ENCODE measurements around the gene CAMK2B. TPM values are rescaled to one million over a fixed set of nuclear protein-coding genes. Genes with fewer than 3 reads are reported as not detected.

Gene CAMK2B
- total RNA-seq, 2 donors from 2014 or later, result 0.42 to 0.80 TPM

GRCh38 chr7:44188480-44189225 is 136.7 kb downstream of the CAMK2B start:
- Histone ChIP-seq H3K9ac (ENCODE audit: low read depth in 2 of 2, low read length in 2 of 2) (no peak overlapping the region), H3K9me3 (no peaks in the 10 kb centered on the region), H3K27ac (no peak overlapping the region), H3K27me3 (no peaks in the 10 kb centered on the region), H3K4me1 (no peaks in the 10 kb centered on the region), H3K36me3 (no peaks in the 10 kb centered on the region), H3K4me3 (no peak overlapping the region)
- intact Hi-C loops (cut with DNase I), result no loop called here
- TF ChIP-seq CTCF (IDR thresholded peaks at IDR 0.05), result no peak
- no peak for DNase-seq

- no peak for TF ChIP-seq CTCF (IDR thresholded peaks at IDR 0.05)
- no peak overlapping the region for H3K9ac ChIP-seq (ENCODE audit: low read depth in 2 of 2, low read length in 2 of 2)
- H3K36me3 ChIP-seq, result no peaks in the 10 kb centered on the region
- no peaks in the 10 kb centered on the region for H3K9me3 ChIP-seq
- H3K27me3 ChIP-seq, result no peaks in the 10 kb centered on the region
- H3K4me1 ChIP-seq, result no peaks in the 10 kb centered on the region
- intact Hi-C loops (cut with DNase I), result no loop called here
- DNase-seq, result no peak
- H3K4me3 ChIP-seq, result no peak overlapping the region
- no peak overlapping the region for H3K27ac ChIP-seq
Observed at GRCh38 chr7:44187636-44188416, 137.6 kb downstream of the CAMK2B start.

- H3K9me3 ChIP-seq, result no peaks in the 10 kb centered on the region
- H3K36me3 ChIP-seq, result no peaks in the 10 kb centered on the region
- H3K4me1 ChIP-seq, result no peaks in the 10 kb centered on the region
- no peak overlapping the region for H3K27ac ChIP-seq
- H3K9ac ChIP-seq (ENCODE audit: low read depth in 2 of 2, low read length in 2 of 2), result no peak overlapping the region
- TF ChIP-seq CTCF (IDR thresholded peaks at IDR 0.05), result no peak
- no peaks in the 10 kb centered on the region for H3K27me3 ChIP-seq
- DNase-seq, result no peak
- intact Hi-C loops (cut with DNase I), result no loop called here
- H3K4me3 ChIP-seq, result no peak overlapping the region
Observed at GRCh38 chr7:44186736-44187135, 138.7 kb downstream of the CAMK2B start.

- H3K9ac ChIP-seq (ENCODE audit: low read depth in 2 of 2, low read length in 2 of 2), result no peak overlapping the region
- DNase-seq, result no peak
- no peaks in the 10 kb centered on the region for H3K4me1 ChIP-seq
- H3K27ac ChIP-seq, result no peak overlapping the region
- H3K27me3 ChIP-seq, result no peaks in the 10 kb centered on the region
- H3K4me3 ChIP-seq, result no peak overlapping the region
- H3K9me3 ChIP-seq, result no peaks in the 10 kb centered on the region
- TF ChIP-seq CTCF (IDR thresholded peaks at IDR 0.05), result no peak
- intact Hi-C loops (cut with DNase I), result no loop called here
- no peaks in the 10 kb centered on the region for H3K36me3 ChIP-seq
Observed at GRCh38 chr7:44185729-44186128, 139.7 kb downstream of the CAMK2B start.

- Histone ChIP-seq H3K9ac (ENCODE audit: low read depth in 2 of 2, low read length in 2 of 2) (no peak overlapping the region), H3K27ac (no peak overlapping the region)
Observed at GRCh38 chr7:44184873-44185446, 140.4 kb downstream of the CAMK2B start.

More at GRCh38 chr7:44184873-44185446, 140.4 kb downstream of the CAMK2B start:
- Histone ChIP-seq H3K9me3 (no peaks in the 10 kb centered on the region), H3K36me3 (no peaks in the 10 kb centered on the region), H3K4me3 (no peak overlapping the region), H3K27me3 (no peaks in the 10 kb centered on the region), H3K4me1 (no peaks in the 10 kb centered on the region)
- no peak for DNase-seq
- intact Hi-C loops (cut with DNase I), result no loop called here
- TF ChIP-seq CTCF (IDR thresholded peaks at IDR 0.05), result no peak
